ENCODE measurements around the gene ACTL10.
A peak's percentile ranks its signal among the peaks of the same experiment; 100 is the strongest.

ACTL10 gene

GRCh38 chr20:33677991-33678702, 11.4 kb downstream of the ACTL10 start:
- DNase-seq (ENCODE audit: low read depth), result no peak

DNA sequence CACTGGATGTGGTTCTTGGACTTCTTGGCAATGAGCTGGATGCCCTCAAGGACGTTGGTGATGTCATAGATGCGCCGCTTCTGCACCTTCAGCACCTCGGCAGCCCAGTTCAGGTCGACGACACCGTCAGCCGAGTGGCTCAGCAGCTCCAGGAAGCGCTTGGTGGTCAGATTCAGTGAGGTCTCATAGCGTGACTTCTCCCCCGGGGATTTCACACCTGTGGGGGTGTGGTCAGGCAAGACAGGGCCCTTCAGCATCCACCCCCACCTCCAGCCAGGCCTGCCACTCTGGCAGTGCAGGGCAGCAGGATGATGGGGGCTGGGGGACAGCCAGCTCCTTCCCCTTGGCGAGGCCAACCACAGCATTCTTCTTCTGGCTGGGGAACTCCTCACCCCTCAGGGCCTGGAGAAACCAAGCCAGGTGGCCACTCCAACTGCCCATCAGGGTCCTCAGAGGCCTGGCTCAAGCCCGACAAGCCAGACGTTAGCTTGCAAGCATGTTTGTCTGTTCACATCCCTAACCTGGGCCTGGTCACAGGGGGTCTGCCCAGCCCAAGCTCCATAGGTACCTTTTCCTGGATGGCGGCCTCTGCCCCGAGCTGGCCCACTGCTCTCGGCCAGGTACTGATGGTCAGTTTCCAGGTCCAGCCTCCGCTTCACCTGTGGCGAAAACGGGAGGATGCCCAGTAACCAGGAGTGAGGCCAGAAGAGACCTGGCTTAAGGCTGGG, 13.2 kb downstream of the ACTL10 start:
- peak; percentile 11 for DNase-seq (ENCODE audit: low read depth)

- no peak for DNase-seq (ENCODE audit: low read depth)
Observed at GRCh38 chr20:33680686-33681085, 13.9 kb downstream of the ACTL10 start.

DNA sequence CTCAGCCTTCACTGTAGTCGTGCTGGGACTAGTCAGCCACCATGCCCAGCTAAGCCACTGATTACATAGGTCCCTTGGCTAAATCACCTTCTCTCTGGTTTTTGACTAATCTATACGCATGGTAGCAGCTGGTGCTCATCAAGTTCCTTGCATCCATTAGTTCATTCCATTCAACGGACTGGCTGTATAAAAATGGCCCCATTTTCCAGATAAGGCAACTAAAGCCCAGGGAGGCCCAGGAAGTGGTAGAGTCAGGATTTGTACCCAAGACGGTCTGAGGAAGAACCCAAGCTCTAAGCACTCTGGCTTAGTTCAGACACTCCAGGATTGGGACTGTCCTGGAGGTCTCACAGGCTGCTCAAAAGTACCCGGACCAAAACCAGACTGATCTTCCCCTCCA, 14.5 kb downstream of the ACTL10 start:
- no peak for DNase-seq (ENCODE audit: low read depth)

- DNase-seq (ENCODE audit: low read depth), result no peak
Observed at GRCh38 chr20:33681728-33682353, 15.1 kb downstream of the ACTL10 start.

- no peak for DNase-seq (ENCODE audit: low read depth)
Observed at GRCh38 chr20:33684533-33685327, 18.0 kb downstream of the ACTL10 start.

- DNase-seq (ENCODE audit: low read depth), result peak; percentile 60
Observed at GRCh38 chr20:33685328-33686099, 18.8 kb downstream of the ACTL10 start.

- peak; percentile 95 for DNase-seq (ENCODE audit: low read depth)
Observed at GRCh38 chr20:33686100-33686983, 19.6 kb downstream of the ACTL10 start, which contains the start of gene E2F1. E2F1 (minus strand) TSS chr20:33686385; CDS start chr20:33686264, 121 bp downstream.

GRCh38 chr20:33686984-33687366, 20.2 kb downstream of the ACTL10 start:
- DNase-seq (ENCODE audit: low read depth), result no peak

DNA sequence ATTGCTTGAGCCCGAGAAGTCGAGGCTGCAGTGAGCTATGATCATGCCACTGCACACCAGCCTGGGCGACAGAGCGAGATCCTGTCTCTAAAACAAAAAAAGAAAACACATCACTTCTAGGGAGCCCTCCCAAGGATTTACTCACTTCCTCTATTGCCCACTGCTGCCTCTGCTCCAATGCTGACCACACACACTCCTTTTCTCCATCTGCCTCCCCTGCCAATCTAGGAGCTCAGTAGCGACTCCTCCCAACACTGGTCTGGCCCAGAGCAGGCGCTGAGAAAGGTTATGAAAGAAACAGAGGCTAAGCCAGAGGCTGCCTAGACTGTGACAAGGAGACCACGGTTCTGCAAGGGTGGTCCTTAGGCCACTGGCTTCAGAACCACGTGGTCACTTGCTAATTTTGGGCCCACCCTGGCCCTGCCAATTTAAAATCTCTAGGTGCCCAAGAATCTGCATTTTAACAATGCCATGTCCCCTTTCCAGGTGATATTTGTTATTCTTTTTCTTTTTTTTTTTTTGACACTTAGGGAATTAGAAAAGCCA, 20.7 kb downstream of the ACTL10 start:
- no peak for DNase-seq (ENCODE audit: low read depth)

GRCh38 chr20:33687993-33688937, 21.5 kb downstream of the ACTL10 start:
- DNase-seq (ENCODE audit: low read depth), result no peak

GRCh38 chr20:33688938-33689424, 22.2 kb downstream of the ACTL10 start:
- no peak for DNase-seq (ENCODE audit: low read depth)

GRCh38 chr20:33689493-33689892, 22.8 kb downstream of the ACTL10 start:
- no peak for DNase-seq (ENCODE audit: low read depth)

GRCh38 chr20:33689973-33690372, 23.2 kb downstream of the ACTL10 start:
- peak; percentile 29 for DNase-seq (ENCODE audit: low read depth)

- no peak for DNase-seq (ENCODE audit: low read depth)
Observed at GRCh38 chr20:33693289-33693688, 26.5 kb downstream of the ACTL10 start.

DNA sequence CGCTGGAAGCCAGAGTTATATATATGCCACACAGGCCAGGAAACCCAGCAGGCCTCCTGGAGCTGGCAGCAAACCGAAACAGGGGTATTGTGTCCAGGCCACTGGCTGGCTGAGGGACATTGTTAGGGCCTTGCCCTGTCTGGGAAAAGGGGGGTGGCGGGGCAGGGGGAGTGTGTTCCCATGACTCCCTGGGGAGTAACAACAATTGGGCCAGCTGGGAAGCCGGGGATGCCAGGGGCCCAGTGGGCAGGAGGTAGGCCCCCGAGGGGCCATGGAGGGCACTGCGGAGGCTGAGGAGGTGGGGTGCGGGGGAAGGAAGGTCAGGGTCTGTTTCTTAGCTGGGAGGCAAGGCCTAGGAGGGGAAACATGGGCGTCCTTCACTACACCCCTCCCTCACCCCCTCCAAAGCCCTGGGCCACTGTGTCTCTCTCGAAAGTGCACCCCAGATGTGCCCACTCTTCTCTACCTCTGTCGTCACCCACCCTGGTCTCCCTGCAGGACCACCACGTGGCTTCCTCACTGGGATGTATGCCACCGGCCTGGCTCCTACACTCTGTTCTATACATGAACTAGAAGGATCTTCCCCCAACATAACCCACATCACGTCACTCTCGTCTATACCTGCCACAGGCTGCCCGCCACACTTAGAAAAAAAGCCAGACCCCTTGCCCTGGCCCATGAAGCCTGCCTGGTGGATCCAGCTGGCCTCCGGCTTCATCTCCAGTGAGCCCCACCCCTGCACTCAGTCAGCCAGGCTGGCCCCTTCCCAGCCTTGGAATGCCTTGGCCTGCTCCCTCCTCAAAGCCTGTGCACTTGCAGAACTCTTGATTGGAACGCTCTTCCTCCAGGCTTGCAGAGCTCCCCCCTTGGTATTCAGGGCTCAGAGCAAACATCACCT, 27.2 kb downstream of the ACTL10 start:
- DNase-seq (ENCODE audit: low read depth), result no peak

DNA sequence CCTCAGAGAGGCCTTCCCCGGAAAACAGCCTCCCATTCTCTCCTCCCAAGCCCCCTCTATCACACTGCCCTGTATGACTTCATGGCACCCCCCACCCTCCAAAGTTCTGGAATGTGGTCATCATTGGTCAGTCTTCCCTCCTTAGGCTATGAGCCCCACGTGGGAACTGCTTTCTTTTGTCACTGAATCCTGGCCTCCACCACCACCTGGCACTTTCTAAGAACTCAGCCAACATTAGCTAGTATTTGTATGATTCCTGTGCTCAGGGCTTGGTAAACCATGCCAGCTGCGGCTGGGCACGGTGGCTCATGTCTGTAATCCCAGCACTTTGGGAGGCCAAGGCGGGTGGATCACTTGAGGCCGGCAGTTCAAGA, 27.9 kb downstream of the ACTL10 start:
- no peak for DNase-seq (ENCODE audit: low read depth)

GRCh38 chr20:33696448-33696847, 29.7 kb downstream of the ACTL10 start:
- no peak for DNase-seq (ENCODE audit: low read depth)

Data from stimulated activated CD8-positive, alpha-beta memory T cell treated with anti-CD3 and anti-CD28 coated beads, Interleukin-4, amount 100 ng/mL, for 24 hours (primary cell).